Neuron (in vitro differentiated cells): Measurements from ENCODE around the gene DUOXA2.

Experiments used
- H2AFZ ChIP-seq: one replicate; pipeline ENCODE4 v1.6.1; 2013; ENCODE audit warnings: low read depth, mild to moderate bottlenecking, inconsistent platforms, low read length, moderate library complexity
- H3K27me3 ChIP-seq: one replicate; pipeline ENCODE4 v1.6.1; 2013; ENCODE audit warnings: low read length; ENCODE audit not compliant: insufficient read depth
- H3K36me3 ChIP-seq: one replicate; pipeline ENCODE4 v1.6.1; 2013; ENCODE audit warnings: low read length; ENCODE audit not compliant: insufficient read depth
- H3K4me1 ChIP-seq: one replicate; pipeline ENCODE4 v1.6.1; 2013; ENCODE audit warnings: low read length; ENCODE audit not compliant: insufficient read depth
- H3K4me3 ChIP-seq: 2 replicates; pipeline ENCODE4 v1.5.1; 2013; ENCODE audit warnings: mild to moderate bottlenecking, low read length, moderate library complexity
- H3K9me3 ChIP-seq: one replicate; pipeline ENCODE4 v1.6.1; 2013; ENCODE audit warnings: low read length

The DUOXA2 gene

DNA sequence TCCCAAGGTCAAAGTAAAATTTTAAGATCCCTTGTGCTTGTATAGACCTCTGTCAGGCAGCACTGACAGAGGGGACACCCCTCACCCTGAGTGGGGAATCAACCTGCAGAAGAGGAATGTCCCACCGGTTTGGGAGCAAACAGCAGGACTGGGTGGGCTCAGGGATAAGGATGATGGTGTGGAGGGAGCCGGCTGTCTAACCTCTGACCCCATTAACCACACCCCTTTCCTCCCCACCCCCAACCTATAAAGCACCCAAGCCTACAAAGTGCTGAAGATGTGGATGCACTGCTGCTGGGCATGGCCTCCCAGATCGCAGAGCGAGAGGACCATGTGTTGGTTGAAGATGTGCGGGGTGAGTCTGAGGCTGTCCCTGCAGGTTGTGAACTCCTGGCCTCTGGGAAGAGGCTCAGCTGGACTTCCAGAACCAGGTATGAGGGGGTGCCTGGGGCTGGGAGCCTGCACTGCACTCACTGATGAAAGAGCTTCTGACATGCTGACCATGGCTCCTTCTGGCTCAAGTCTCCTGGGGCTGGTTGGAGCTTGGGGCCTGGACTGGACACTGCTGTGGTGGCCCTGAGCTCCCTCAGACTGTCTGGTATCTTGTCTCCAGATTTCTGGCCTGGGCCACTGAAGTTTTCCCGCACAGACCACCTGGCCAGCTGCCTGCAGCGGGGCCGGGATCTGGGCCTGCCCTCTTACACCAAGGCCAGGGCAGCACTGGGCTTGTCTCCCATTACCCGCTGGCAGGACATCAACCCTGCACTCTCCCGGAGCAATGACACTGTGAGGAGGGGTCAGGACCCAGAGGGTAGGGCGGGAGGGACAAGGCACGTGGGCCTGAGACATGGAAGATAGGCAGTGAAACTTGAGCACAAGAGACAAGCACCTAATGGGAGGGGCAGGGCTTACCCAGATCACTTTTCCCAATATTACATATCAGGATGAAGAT, 25.0 kb downstream of the DUOXA2 start:
- peaks cover 59% of the 10 kb centered on the region for H3K27me3 ChIP-seq
- H2AFZ ChIP-seq: no peak overlapping the region
- no peaks in the 10 kb centered on the region for H3K9me3 ChIP-seq
- H3K4me3 ChIP-seq: no peak overlapping the region
- no peaks in the 10 kb centered on the region for H3K36me3 ChIP-seq
- no peaks in the 10 kb centered on the region for H3K4me1 ChIP-seq

DNA sequence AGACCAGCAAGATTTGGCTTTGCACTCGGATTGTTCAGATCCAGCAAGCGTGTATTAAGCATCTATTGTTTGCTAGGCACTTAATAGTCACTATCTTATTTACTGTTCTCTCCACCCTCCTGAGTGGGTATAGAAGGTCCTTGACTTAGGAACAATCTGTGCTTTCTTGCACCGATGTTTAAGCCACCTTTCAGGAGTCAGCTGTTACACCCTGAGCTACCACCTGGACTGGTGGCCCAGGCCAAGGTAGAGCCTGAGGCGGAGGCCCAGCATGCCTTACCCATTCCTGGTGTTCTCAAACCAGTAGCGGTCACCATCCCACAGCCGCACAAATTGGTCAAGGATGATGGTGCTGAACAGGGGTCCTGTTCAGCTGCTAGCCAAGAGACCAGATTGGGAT, 25.6 kb downstream of the DUOXA2 start:
- Histone ChIP-seq H3K4me1 (no peaks in the 10 kb centered on the region), H3K4me3 (no peak overlapping the region), H3K9me3 (no peaks in the 10 kb centered on the region), H3K36me3 (no peaks in the 10 kb centered on the region), H3K27me3 (peaks cover 55% of the 10 kb centered on the region), H2AFZ (no peak overlapping the region)

DNA sequence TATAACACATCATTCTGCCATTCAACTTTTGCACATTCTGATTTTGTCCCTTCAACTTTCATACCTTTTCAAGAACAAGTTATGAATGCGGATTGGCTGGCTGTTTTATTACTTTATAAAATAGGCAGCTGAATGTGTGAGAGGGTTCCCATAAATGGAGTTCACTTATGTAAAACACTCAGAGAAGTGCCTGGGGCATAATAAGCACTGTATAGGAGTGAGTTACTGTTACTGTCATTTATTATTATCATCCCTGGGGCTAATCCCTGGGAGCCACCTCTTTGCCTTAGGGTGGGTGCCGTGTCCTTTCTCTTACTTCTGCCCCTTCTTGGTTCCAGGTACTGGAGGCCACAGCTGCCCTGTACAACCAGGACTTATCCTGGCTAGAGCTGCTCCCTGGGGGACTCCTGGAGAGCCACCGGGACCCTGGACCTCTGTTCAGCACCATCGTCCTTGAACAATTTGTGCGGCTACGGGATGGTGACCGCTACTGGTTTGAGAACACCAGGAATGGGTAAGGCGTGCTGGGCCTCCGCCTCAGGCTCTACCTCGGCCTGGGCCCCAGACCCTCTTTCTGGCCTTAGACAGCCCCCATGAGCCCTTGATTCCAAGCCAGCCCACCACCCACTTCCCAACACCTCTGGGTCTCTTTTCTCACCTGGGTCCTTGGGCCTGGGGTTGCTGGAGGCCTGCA, 26.6 kb downstream of the DUOXA2 start:
- Histone ChIP-seq H3K27me3 (peaks cover 48% of the 10 kb centered on the region), H3K36me3 (no peaks in the 10 kb centered on the region), H3K4me3 (no peak overlapping the region)

DNA sequence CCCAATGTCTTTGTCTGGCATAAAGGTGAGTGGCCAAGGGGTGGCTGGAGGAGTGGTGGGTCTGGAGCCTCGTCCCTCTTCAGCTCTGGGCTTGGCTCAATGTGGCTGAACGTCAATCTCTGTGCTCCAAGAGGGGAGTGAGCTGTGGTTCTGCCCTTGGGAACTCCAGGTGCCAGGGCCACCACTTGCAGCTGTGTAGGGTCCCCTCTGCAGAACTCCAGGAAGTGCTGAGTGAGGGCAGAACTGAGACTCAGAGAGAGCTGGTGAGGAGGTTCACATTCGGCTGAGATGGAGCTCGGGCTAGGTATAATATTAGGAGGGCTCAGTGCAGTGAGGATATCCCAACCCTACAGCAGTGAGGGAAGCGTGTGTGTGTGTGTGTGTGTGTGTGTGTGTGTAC, 27.3 kb downstream of the DUOXA2 start:
- H3K4me3 ChIP-seq: no peak overlapping the region
- no peaks in the 10 kb centered on the region for H3K36me3 ChIP-seq
- peaks cover 42% of the 10 kb centered on the region for H3K27me3 ChIP-seq
- no peaks in the 10 kb centered on the region for H3K9me3 ChIP-seq
- H2AFZ ChIP-seq: no peak overlapping the region
- H3K4me1 ChIP-seq: no peaks in the 10 kb centered on the region

More for the DNA sequence above, 26.6 kb downstream of the DUOXA2 start:
- Histone ChIP-seq H2AFZ (no peak overlapping the region), H3K9me3 (no peaks in the 10 kb centered on the region), H3K4me1 (no peaks in the 10 kb centered on the region)

DNA sequence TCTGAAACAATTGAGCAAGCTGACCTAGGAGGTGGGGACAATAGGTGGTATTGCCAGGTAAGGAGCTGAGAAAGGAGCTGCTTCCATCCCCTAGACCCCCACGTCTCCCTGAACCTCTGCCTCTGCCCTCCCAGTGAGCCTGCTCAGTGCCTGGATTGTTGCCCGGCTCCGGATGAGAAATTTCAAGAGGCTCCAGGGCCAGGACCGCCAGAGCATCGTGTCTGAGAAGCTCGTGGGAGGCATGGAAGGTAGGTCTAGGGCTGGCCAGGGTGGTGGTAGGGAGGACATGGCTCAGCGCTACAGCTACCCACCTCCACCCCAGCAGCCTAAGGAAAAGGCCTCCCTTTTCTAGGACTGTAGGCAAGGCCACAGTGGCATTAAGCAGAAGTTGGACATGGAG, 28.9 kb downstream of the DUOXA2 start:
- no peak overlapping the region for H2AFZ ChIP-seq
- H3K27me3 ChIP-seq: peaks cover 32% of the 10 kb centered on the region
- no peaks in the 10 kb centered on the region for H3K9me3 ChIP-seq
- H3K4me3 ChIP-seq: no peak overlapping the region
- H3K4me1 ChIP-seq: no peaks in the 10 kb centered on the region
- no peaks in the 10 kb centered on the region for H3K36me3 ChIP-seq

DNA sequence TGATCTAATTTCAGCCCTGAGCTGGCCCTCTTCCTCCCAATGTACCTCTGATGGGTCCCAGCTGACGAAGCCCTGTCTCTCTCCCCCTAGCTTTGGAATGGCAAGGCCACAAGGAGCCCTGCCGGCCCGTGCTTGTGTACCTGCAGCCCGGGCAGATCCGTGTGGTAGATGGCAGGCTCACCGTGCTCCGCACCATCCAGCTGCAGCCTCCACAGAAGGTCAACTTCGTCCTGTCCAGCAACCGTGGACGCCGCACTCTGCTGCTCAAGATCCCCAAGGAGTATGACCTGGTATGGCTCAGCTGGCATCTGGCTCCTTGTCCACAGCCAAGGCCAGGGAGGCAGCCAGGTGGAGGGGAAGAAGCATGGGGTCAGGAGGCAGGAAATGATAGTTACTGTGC, 29.8 kb downstream of the DUOXA2 start:
- H3K27me3 ChIP-seq: peaks cover 29% of the 10 kb centered on the region
- no peaks in the 10 kb centered on the region for H3K4me1 ChIP-seq
- H3K9me3 ChIP-seq: no peaks in the 10 kb centered on the region
- H2AFZ ChIP-seq: no peak overlapping the region
- H3K4me3 ChIP-seq: no peak overlapping the region
- no peaks in the 10 kb centered on the region for H3K36me3 ChIP-seq

DNA sequence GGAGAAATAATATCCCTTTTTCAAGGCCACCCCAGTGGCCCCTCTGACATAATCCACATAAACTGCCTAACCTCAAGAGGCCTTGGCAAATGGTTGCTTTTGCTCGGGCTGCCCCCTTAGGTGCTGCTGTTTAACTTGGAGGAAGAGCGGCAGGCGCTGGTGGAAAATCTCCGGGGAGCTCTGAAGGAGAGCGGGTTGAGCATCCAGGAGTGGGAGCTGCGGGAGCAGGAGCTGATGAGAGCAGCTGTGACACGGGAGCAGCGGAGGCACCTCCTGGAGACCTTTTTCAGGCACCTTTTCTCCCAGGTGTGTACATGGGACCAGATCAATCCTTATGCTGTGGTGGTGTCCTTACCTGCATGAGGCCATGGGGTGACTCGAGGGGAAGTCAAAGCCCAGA, 30.6 kb downstream of the DUOXA2 start:
- Histone ChIP-seq H3K4me1 (no peaks in the 10 kb centered on the region), H2AFZ (no peak overlapping the region), H3K36me3 (no peaks in the 10 kb centered on the region), H3K4me3 (no peak overlapping the region), H3K27me3 (peaks cover 28% of the 10 kb centered on the region), H3K9me3 (no peaks in the 10 kb centered on the region)

DNA sequence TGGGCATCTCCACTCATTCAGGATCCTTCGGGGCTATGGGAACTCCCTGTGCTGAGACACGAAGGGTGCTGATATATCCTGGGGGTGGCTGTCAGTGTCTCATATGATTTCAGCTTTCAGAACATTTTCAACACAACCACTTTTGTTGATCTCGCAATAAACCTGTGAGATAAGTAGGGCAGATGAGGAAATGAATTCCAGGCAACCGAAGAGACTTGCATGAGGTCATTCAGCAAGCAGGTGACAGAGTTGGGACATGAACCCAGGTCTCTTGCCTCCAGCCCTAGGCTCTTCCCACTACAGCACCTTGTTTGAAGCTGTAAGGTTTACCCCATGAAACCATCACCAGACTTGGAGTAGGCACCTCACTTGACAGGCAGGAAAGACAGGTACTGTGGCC, 32.3 kb downstream of the DUOXA2 start:
- Histone ChIP-seq H3K4me1 (no peaks in the 10 kb centered on the region), H3K36me3 (no peaks in the 10 kb centered on the region), H3K27me3 (peaks cover 16% of the 10 kb centered on the region), H3K4me3 (no peak overlapping the region), H2AFZ (no peak overlapping the region), H3K9me3 (no peaks in the 10 kb centered on the region)

DNA sequence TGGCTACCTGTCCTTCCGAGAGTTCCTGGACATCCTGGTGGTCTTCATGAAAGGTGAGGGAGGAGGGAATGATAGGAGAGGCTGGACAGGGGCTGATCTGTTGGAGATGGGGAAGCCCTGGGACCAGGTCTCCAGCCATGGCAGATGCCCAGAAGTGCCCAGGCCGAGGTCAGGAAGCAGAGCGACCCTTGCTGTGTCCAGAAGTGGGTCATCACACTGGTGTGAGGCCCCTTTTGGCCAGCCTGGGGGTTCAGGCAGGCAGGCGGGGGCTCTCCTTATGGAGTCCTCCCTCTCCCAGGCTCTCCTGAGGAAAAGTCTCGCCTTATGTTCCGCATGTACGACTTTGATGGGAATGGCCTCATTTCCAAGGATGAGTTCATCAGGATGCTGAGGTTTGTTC, 33.5 kb downstream of the DUOXA2 start:
- H3K4me1 ChIP-seq: no peaks in the 10 kb centered on the region
- no peak overlapping the region for H2AFZ ChIP-seq
- no peaks in the 10 kb centered on the region for H3K9me3 ChIP-seq
- H3K36me3 ChIP-seq: no peaks in the 10 kb centered on the region
- peaks cover 11% of the 10 kb centered on the region for H3K27me3 ChIP-seq
- H3K4me3 ChIP-seq: no peak overlapping the region

DNA sequence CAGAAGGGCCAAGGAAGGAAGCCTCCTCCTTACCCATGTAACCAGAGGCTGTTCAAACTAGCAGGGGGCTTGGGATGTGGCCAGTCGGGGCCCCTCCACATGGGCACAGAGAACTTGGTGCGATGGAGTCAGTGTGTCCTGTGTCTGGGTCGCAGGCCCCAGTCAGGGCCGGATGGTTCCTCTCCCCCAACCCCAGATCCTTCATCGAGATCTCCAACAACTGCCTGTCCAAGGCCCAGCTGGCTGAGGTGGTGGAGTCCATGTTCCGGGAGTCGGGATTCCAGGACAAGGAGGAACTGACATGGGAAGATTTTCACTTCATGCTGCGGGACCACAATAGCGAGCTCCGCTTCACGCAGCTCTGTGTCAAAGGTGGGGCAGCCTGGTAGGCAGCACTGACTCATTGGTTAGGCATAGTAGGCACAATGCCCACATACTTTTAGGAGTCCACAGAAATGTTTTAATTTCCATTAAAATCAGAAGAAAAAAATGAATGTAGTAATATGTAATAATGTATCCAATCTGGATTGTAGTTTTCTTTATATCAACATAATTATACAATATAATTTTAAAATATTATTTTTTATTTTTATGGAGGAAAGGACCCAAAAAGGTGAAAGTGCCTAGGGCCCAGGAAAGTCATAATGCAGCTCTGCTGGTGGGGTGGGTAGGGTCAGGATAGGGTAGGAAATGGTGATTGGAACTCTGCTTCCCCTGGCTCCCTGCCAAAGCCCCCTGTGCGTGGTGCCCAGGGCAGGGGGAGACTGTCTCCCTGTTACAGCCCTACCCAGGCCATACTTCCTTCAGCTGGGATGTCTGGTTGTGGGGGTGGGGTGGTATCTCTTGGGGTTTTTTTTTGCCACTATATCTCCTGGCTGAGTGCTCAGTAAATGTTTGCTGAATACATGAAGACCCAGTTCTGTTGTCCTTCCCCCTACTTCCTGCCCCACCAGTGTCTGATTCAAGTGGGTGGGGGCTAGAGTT, 34.2 kb downstream of the DUOXA2 start:
- H3K4me1 ChIP-seq: no peaks in the 10 kb centered on the region
- H2AFZ ChIP-seq: no peak overlapping the region
- peaks cover 8% of the 10 kb centered on the region for H3K27me3 ChIP-seq
- H3K9me3 ChIP-seq: no peaks in the 10 kb centered on the region
- H3K4me3 ChIP-seq: no peak overlapping the region
- no peaks in the 10 kb centered on the region for H3K36me3 ChIP-seq

DNA sequence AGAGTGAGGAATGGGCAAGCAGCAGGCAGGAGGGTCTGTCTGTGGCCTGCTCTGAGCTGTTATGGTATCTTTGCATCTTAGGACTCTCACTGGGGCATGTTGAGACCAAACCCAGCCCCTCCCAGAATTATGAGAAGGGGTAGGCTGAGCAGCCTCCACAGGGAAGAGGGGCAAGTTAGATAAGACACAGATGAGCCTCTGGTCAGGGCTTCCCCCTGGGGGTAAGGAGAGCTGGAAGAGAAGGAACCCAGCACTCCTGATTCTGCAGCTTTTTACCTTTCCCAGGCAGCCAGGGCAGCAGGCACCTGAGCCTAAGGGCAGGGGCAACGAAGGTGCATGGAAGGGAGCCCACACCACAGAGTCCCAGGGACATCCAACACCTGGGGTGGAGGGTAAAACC, 34.9 kb downstream of the DUOXA2 start:
- Histone ChIP-seq H3K36me3 (no peaks in the 10 kb centered on the region), H3K4me1 (no peaks in the 10 kb centered on the region), H3K9me3 (no peaks in the 10 kb centered on the region), H3K4me3 (no peak overlapping the region), H3K27me3 (peaks cover 3% of the 10 kb centered on the region), H2AFZ (no peak overlapping the region)

DNA sequence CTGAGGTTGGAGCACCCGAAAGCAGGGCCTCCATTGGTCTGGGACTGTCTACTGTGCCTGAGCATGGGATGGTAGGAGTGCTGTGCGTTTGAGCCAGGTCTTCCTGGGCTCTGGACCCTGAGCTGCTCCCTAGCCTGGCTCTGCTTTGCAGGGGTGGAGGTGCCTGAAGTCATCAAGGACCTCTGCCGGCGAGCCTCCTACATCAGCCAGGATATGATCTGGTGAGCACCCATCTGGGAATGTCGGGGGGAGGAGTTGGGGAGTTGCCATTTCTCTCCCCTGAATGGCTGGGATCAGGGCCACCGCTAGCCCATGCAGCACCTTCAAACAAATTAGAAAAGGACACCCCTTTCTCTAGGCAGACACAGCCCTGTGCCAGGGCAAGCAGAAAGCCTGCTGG, 36.4 kb downstream of the DUOXA2 start:
- Histone ChIP-seq H3K4me3 (no peak overlapping the region), H2AFZ (no peak overlapping the region), H3K9me3 (no peaks in the 10 kb centered on the region), H3K36me3 (no peaks in the 10 kb centered on the region), H3K4me1 (no peaks in the 10 kb centered on the region), H3K27me3 (no peaks in the 10 kb centered on the region)
